Ecto neural progenitor cell (in vitro differentiated cells): ENCODE data around the gene BRD9.
"Not testable (repeated sequence)": the region's sequence is repeated elsewhere in the genome, so short reads cannot be mapped to it uniquely, and the experiment has no call there.

Experiments used
- DNase-seq: peaks from one replicate; pipeline ENCODE4 v3.0.0-alpha.2; 2018; ENCODE audit warnings: low spot score

The BRD9 gene

GRCh38 chr5:922436-923280 lies 30.1 kb upstream of the BRD9 start:
- DNase-seq = peak; percentile 42

- DNase-seq = peak; percentile 32
These were observed 29.1 kb upstream of the BRD9 start for GRCh38 chr5:921456-922435.

GRCh38 chr5:920321-920720 lies 27.7 kb upstream of the BRD9 start:
- DNase-seq = no peak

GRCh38 chr5:919356-920000 lies 26.9 kb upstream of the BRD9 start:
- DNase-seq = no peak

- DNase-seq = not testable (repeated sequence)
These were observed 26.1 kb upstream of the BRD9 start for GRCh38 chr5:918717-919116.

- DNase-seq = peak; percentile 23
These were observed 24.1 kb upstream of the BRD9 start for GRCh38 chr5:916441-917293.

GRCh38 chr5:915946-916345 lies 23.3 kb upstream of the BRD9 start:
- DNase-seq = no peak

- DNase-seq = not testable (repeated sequence)
These were observed 22.7 kb upstream of the BRD9 start for GRCh38 chr5:915346-915745.

GRCh38 chr5:914612-915011 lies 22.0 kb upstream of the BRD9 start:
- no peak for DNase-seq

GRCh38 chr5:914174-914573 lies 21.6 kb upstream of the BRD9 start:
- DNase-seq = no peak

- DNase-seq = peak; percentile 62
These were observed 19.9 kb upstream of the BRD9 start for GRCh38 chr5:912280-913091.

- DNase-seq = no peak
These were observed 19.0 kb upstream of the BRD9 start for GRCh38 chr5:911601-912000.

GRCh38 chr5:910769-911160 lies 18.2 kb upstream of the BRD9 start:
- no peak for DNase-seq

GRCh38 chr5:909994-910768 lies 17.6 kb upstream of the BRD9 start:
- no peak for DNase-seq

GRCh38 chr5:909086-909485 lies 16.5 kb upstream of the BRD9 start:
- DNase-seq = no peak

- no peak for DNase-seq
These were observed 15.6 kb upstream of the BRD9 start for GRCh38 chr5:908172-908571.

GRCh38 chr5:907366-907910 lies 14.8 kb upstream of the BRD9 start:
- DNase-seq = no peak

GRCh38 chr5:905139-905642 lies 12.6 kb upstream of the BRD9 start:
- DNase-seq = no peak

GRCh38 chr5:903756-904096 lies 11.1 kb upstream of the BRD9 start:
- no peak for DNase-seq
